H1 (cell line): Measurements from ENCODE around the gene TJP3.
"Not testable (repeated sequence)": the region's sequence is repeated elsewhere in the genome, so short reads cannot be mapped to it uniquely, and the experiment has no call there.

Experiments
- CHD2 ChIP-seq: IDR thresholded peaks from 2 replicates; pipeline ENCODE4 v1.6.1; 2012; ENCODE audit warnings: low read length, improper control_type of control experiment
- CTCF ChIP-seq, 3 experiments: IDR thresholded peaks; 1 replicate in 2 of 3; 2 replicates in 1 of 3; pipeline versions ENCODE4 v1.5.1 to v1.6.1; 2011; ENCODE audit warnings: low read length in 3 of 3, mild to moderate bottlenecking in 3 of 3, inconsistent platforms in 2 of 3, low read depth in 1 of 3, moderate library complexity in 1 of 3; ENCODE audit not compliant: insufficient read depth in 1 of 3; ENCODE audit errors: control extremely low read depth in 1 of 3
- JUN ChIP-seq: IDR thresholded peaks from 2 replicates; pipeline ENCODE4 v1.6.1; 2011; ENCODE audit warnings: low read depth, mild to moderate bottlenecking, improper control_type of control experiment, low read length
- KDM5A ChIP-seq: fragments of 200-600 bp; IDR thresholded peaks from 2 replicates; pipeline ENCODE4 v1.7.1; 2012; ENCODE audit warnings: mild to moderate bottlenecking, low read length, inconsistent platforms, mixed read lengths
- POLR2A ChIP-seq, 2 experiments: IDR thresholded peaks; 1 replicate in 1 of 2; 2 replicates in 1 of 2; pipeline ENCODE4 v1.6.1; 2011; ENCODE audit warnings: low read depth in 2 of 2, low read length in 2 of 2, mild to moderate bottlenecking in 2 of 2; ENCODE audit errors: control extremely low read depth in 1 of 2
- RAD21 ChIP-seq, 2 experiments: IDR thresholded peaks in 1 of 2; conservative IDR thresholded peaks in 1 of 2; 2 replicates each; pipeline ENCODE4 v1.6.1; 2011; ENCODE audit warnings: low read depth in 2 of 2, low read length in 2 of 2, improper control_type of control experiment in 1 of 2, inconsistent platforms in 1 of 2, mild to moderate bottlenecking in 1 of 2, moderate library complexity in 1 of 2
- TAF7 ChIP-seq: optimal IDR thresholded peaks from 2 replicates; pipeline ENCODE3; 2011; ENCODE audit warnings: low read depth, mild to moderate bottlenecking, inconsistent platforms, low read length, moderate library complexity, borderline replicate concordance

- TF ChIP-seq CTCF (IDR thresholded peaks at IDR 0.05; ENCODE audit: control extremely low read depth in 1 of 3, insufficient read depth in 1 of 3, low read depth in 1 of 3, low read length in 3 of 3); TAF7; POLR2A (IDR thresholded peaks at IDR 0.05; ENCODE audit: control extremely low read depth in 1 of 2, low read depth in 2 of 2, low read length in 2 of 2); JUN; KDM5A; CHD2; RAD21 (IDR thresholded peaks at IDR 0.05 in 1 of 2, conservative IDR thresholded peaks at IDR 0.05 in 1 of 2; ENCODE audit: low read depth in 2 of 2, low read length in 2 of 2): not testable (repeated sequence)
Measured at GRCh38 chr19:3765757-3766156, 57.6 kb downstream of the TJP3 start.
